ENCODE data around the gene SMAD3. TPM values are rescaled to one million over a fixed set of nuclear protein-coding genes. Genes with fewer than 3 reads are reported as not detected.

The SMAD3 gene
- polyA plus RNA-seq, 1 donor from 2014 or later: 1.0 TPM

GRCh38 chr15:67137319-67137718, 71.9 kb downstream of the SMAD3 start:
- TF ChIP-seq CTCF (IDR thresholded peaks at IDR 0.05; ENCODE audit: poor library complexity, severe bottlenecking) (no peak), POLR2AphosphoS5 (IDR thresholded peaks at IDR 0.05) (no peak), TAF1 (IDR thresholded peaks at IDR 0.05; ENCODE audit: low read depth) (no peak), EP300 (conservative IDR thresholded peaks at IDR 0.05; ENCODE audit: poor library complexity, severe bottlenecking) (no peak), RAD21 (conservative IDR thresholded peaks at IDR 0.05) (no peak), MXI1 (conservative IDR thresholded peaks at IDR 0.05; ENCODE audit: poor library complexity, severe bottlenecking) (no peak), EZH2 (IDR thresholded peaks at IDR 0.05; ENCODE audit: borderline replicate concordance, insufficient read depth, low read length, poor library complexity, severe bottlenecking) (no peak)
- H3K9me2 ChIP-seq (ENCODE audit: insufficient read depth, low read length): no peaks in the 10 kb centered on the region
- H3K27ac ChIP-seq (ENCODE audit: low read length): no peak overlapping the region
- no peak overlapping the region for H3K4me2 ChIP-seq (ENCODE audit: low read length)
- no peak overlapping the region for H2AFZ ChIP-seq (ENCODE audit: low read depth, low read length)
- no peaks in the 10 kb centered on the region for H3F3A ChIP-seq (ENCODE audit: insufficient read depth, low read length, poor library complexity, severe bottlenecking)
- H3K27me3 ChIP-seq (ENCODE audit: insufficient read depth, low read depth, low read length): no peaks in the 10 kb centered on the region
- H3K36me3 ChIP-seq (ENCODE audit: insufficient read depth, low read length): no peaks in the 10 kb centered on the region
- H3K9me3 ChIP-seq (ENCODE audit: low read length): no peaks in the 10 kb centered on the region
- H4K20me1 ChIP-seq (ENCODE audit: insufficient read depth): no peaks in the 10 kb centered on the region
- no peak overlapping the region for H3K4me3 ChIP-seq (ENCODE audit: low read length)
- H3K79me2 ChIP-seq (replicated peaks; ENCODE audit: insufficient read depth, low read length): peaks cover 3% of the 10 kb centered on the region
- no peak overlapping the region for H3K9ac ChIP-seq (ENCODE audit: low read length)

- no peak overlapping the region for H2AFZ ChIP-seq (ENCODE audit: low read depth, low read length)
- no peaks in the 10 kb centered on the region for H3K9me3 ChIP-seq (ENCODE audit: low read length)
- H3K79me2 ChIP-seq (replicated peaks; ENCODE audit: insufficient read depth, low read length): peaks cover 3% of the 10 kb centered on the region
- H3K4me3 ChIP-seq (ENCODE audit: low read length): no peak overlapping the region
- no peaks in the 10 kb centered on the region for H4K20me1 ChIP-seq (ENCODE audit: insufficient read depth)
- H3F3A ChIP-seq (ENCODE audit: insufficient read depth, low read length, poor library complexity, severe bottlenecking): no peaks in the 10 kb centered on the region
- no peak overlapping the region for H3K27ac ChIP-seq (ENCODE audit: low read length)
- no peaks in the 10 kb centered on the region for H3K36me3 ChIP-seq (ENCODE audit: insufficient read depth, low read length)
- H3K27me3 ChIP-seq (ENCODE audit: insufficient read depth, low read depth, low read length): no peaks in the 10 kb centered on the region
- H3K4me2 ChIP-seq (ENCODE audit: low read length): no peak overlapping the region
- no peaks in the 10 kb centered on the region for H3K9me2 ChIP-seq (ENCODE audit: insufficient read depth, low read length)
- TF ChIP-seq CTCF (IDR thresholded peaks at IDR 0.05; ENCODE audit: poor library complexity, severe bottlenecking): no peak
- TF ChIP-seq EP300 (conservative IDR thresholded peaks at IDR 0.05; ENCODE audit: poor library complexity, severe bottlenecking): no peak
- TF ChIP-seq TAF1 (IDR thresholded peaks at IDR 0.05; ENCODE audit: low read depth): no peak
- TF ChIP-seq SMC3 (conservative IDR thresholded peaks at IDR 0.05; ENCODE audit: poor library complexity): no peak
- no peak overlapping the region for H3K9ac ChIP-seq (ENCODE audit: low read length)
Measured at GRCh38 chr15:67137951-67138848, 72.8 kb downstream of the SMAD3 start.

All from neural cell (in vitro differentiated cells).